ENCODE measurements around the gene GARS1. TPM values are rescaled to one million over a fixed set of nuclear protein-coding genes. Genes with fewer than 3 reads are reported as not detected.

GARS1 gene
- polyA plus RNA-seq, 1 donor from 2014 or later, result 99.1 TPM

GRCh38 chr7:30563326-30563942 is 31.2 kb upstream of the GARS1 start:
- Histone ChIP-seq H3K9me3 (ENCODE audit: low read length) (no peaks in the 10 kb centered on the region), H3K4me2 (ENCODE audit: low read length) (no peak overlapping the region), H3K4me3 (ENCODE audit: low read length) (no peak overlapping the region), H2AFZ (ENCODE audit: low read depth, low read length) (no peak overlapping the region), H3K27me3 (ENCODE audit: insufficient read depth, low read depth, low read length) (no peaks in the 10 kb centered on the region), H4K20me1 (ENCODE audit: insufficient read depth) (no peaks in the 10 kb centered on the region), H3K9me2 (ENCODE audit: insufficient read depth, low read length) (no peaks in the 10 kb centered on the region), H3F3A (ENCODE audit: insufficient read depth, low read length, poor library complexity, severe bottlenecking) (no peaks in the 10 kb centered on the region), H3K79me2 (replicated peaks; ENCODE audit: insufficient read depth, low read length) (no peaks in the 10 kb centered on the region), H3K9ac (ENCODE audit: low read length) (no peak overlapping the region), H3K27ac (ENCODE audit: low read length) (no peak overlapping the region), H3K36me3 (ENCODE audit: insufficient read depth, low read length) (no peaks in the 10 kb centered on the region)
- TF ChIP-seq RAD21 (conservative IDR thresholded peaks at IDR 0.05) (no peak), EP300 (conservative IDR thresholded peaks at IDR 0.05; ENCODE audit: poor library complexity, severe bottlenecking) (no peak), MXI1 (conservative IDR thresholded peaks at IDR 0.05; ENCODE audit: poor library complexity, severe bottlenecking) (no peak), TAF1 (IDR thresholded peaks at IDR 0.05; ENCODE audit: low read depth) (no peak), REST (IDR thresholded peaks at IDR 0.05; ENCODE audit: borderline replicate concordance) (no peak), EZH2 (IDR thresholded peaks at IDR 0.05; ENCODE audit: borderline replicate concordance, insufficient read depth, low read length, poor library complexity, severe bottlenecking) (no peak), CTCF (IDR thresholded peaks at IDR 0.05; ENCODE audit: poor library complexity, severe bottlenecking) (no peak), SMC3 (conservative IDR thresholded peaks at IDR 0.05; ENCODE audit: poor library complexity) (no peak), POLR2AphosphoS5 (IDR thresholded peaks at IDR 0.05) (no peak)

GRCh38 chr7:30564243-30564892 is 30.3 kb upstream of the GARS1 start:
- H4K20me1 ChIP-seq (ENCODE audit: insufficient read depth), result no peaks in the 10 kb centered on the region
- TF ChIP-seq CTCF (IDR thresholded peaks at IDR 0.05; ENCODE audit: poor library complexity, severe bottlenecking) (peak; percentile 94), EZH2 (IDR thresholded peaks at IDR 0.05; ENCODE audit: borderline replicate concordance, insufficient read depth, low read length, poor library complexity, severe bottlenecking) (no peak), EP300 (conservative IDR thresholded peaks at IDR 0.05; ENCODE audit: poor library complexity, severe bottlenecking) (no peak), MXI1 (conservative IDR thresholded peaks at IDR 0.05; ENCODE audit: poor library complexity, severe bottlenecking) (no peak), RAD21 (conservative IDR thresholded peaks at IDR 0.05) (peak; percentile 98), SMC3 (conservative IDR thresholded peaks at IDR 0.05; ENCODE audit: poor library complexity) (peak; percentile 97)
- no peak overlapping the region for H3K4me2 ChIP-seq (ENCODE audit: low read length)
- no peak overlapping the region for H3K9ac ChIP-seq (ENCODE audit: low read length)
- H3K79me2 ChIP-seq (replicated peaks; ENCODE audit: insufficient read depth, low read length), result no peaks in the 10 kb centered on the region
- H3F3A ChIP-seq (ENCODE audit: insufficient read depth, low read length, poor library complexity, severe bottlenecking), result no peaks in the 10 kb centered on the region
- no peaks in the 10 kb centered on the region for H3K9me3 ChIP-seq (ENCODE audit: low read length)
- no peak overlapping the region for H2AFZ ChIP-seq (ENCODE audit: low read depth, low read length)
- H3K4me3 ChIP-seq (ENCODE audit: low read length), result no peak overlapping the region
- no peaks in the 10 kb centered on the region for H3K27me3 ChIP-seq (ENCODE audit: insufficient read depth, low read depth, low read length)
- H3K36me3 ChIP-seq (ENCODE audit: insufficient read depth, low read length), result no peaks in the 10 kb centered on the region
- H3K27ac ChIP-seq (ENCODE audit: low read length), result no peak overlapping the region
- H3K9me2 ChIP-seq (ENCODE audit: insufficient read depth, low read length), result no peaks in the 10 kb centered on the region
